Fibroblast of gingiva (primary cell): ENCODE results near the gene ICAM2.

ENCODE experiments used
- DNase-seq: peaks from one replicate; pipeline ENCODE4 v3.0.0-alpha.2; 2011; ENCODE audit warnings: low read depth

The ICAM2 gene

DNA sequence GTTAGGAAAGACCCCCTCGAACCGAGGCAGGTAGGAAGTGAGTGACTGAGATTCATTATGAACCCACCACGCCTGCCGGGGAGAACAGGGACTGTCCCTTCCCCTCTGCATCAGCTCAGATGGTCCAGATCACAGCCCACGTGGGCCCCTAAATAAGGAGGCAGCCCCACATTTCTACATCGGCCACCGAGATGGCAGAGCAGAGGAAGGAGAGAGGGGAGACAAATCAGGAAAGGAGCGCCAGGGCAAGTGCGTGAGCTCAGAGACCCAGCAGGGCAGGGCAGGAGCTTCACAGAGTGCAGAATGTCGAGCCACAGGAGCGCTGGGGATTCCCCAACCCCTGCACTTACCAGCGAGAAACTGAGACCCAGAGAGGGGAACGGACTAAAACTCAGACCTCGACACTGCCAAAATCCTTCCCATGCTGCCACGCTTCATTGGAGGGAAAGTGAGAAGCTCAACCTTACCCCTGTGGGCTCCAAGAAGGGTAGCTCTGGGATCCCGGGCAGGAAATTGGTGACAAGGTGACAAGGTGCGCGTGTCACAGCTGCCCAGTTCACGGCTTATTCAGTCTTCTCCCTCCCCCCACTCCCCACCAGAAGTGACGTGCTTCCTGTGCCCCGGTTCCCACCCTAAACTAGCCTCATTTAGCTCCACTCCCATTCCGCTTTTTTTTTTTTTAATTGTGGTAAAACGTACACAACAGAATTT lies at the start of gene ICAM2:
TSS of gene ICAM2 (minus strand) at position 578 of the 711 bp plus-strand sequence. CDS start 13,942 bp downstream, outside the sequence.
- DNase-seq, result no peak

DNA sequence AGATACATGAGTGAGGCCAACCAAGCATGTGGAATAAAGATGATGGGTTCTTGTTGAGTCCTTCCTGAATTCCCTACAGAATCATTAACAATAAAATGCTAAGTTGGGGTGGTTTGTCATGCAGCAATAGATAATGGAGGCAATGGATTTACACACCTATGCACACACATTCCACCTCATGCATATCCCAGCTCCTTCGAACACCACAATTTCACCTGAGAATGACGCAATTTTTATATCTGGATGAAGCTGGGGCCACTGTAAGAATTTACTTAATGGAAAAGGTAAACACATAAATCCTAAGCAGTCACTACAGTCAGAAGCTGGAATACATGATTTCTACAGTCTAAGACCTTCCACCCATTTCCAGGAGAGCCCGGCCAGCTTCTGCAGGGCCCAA lies 49.8 kb upstream of the ICAM2 start:
- no peak for DNase-seq

DNA sequence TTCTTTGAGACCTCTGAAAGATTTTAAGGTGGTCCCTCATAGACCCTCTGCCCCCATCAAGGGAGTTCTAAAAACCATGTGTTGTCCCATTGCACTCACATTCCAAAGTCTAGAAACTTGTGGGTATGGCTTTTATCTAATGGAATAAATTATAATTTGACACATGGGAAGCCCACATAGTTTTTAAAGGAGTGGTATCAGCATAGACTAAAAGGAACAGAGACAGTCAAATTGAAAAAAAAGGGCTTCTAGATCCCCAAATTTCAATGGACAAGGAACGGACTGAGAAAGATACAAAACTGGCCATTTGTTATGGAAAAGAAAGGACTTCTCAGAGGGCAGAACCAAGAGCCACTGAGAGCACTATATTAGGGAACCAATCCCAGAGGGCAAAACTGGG lies 48.7 kb upstream of the ICAM2 start:
- no peak for DNase-seq

DNA sequence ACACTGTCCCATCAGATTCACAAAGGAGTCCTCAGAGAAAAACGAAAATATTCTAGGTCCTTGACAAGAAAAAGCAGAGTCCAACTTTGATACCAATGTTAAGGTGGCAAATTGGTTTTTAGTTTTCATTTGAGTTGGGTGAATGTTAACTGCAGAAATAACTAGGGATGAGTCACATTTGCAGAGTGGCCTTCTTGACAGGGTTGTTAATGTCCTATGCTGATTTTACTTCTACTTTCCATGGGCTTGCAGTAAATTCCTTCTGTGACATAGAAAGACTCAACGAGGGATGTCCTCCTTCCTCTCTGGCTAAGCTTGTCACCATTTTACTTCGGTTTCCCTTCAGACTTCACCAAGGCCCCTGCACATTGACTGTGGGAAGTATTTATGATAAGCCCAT lies 47.2 kb upstream of the ICAM2 start:
- DNase-seq, result no peak

DNA sequence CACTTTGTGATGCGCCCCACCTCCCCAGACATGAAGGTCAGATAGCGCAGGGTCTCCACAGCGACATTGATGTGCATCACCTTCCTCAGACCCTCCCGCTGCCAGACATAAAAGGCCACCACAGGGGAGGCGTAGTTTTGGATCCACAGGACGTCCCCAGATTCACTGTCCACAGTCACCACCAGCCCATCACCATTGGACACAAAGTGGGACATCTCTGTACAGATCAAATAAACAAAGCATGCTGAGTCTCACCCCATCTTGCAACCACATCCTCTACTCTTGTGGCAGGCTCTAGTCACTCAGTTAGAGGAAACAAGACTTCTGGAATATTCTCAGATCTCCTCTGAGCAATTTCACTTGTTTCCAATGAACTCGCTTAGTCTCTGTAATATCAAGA lies 46.3 kb upstream of the ICAM2 start:
- no peak for DNase-seq

DNA sequence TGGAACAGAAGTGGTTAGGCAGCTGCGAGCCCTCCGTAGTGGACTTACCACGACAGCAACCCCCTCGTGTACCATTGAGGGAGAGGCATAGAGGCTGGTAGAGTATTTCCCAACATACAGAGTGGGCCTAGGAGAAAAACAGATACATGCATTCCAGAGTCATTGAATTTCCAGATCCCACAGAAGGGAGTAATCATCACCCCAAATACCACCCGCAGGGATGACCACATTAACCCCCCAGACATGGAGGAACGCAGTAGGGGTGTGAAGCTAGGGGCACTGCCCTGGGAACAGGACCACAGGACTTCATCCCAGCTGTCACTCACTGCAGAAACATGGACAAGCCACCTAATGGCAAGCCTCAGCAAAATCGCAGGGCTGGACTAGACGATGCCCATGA lies 44.7 kb upstream of the ICAM2 start:
- DNase-seq, result no peak

DNA sequence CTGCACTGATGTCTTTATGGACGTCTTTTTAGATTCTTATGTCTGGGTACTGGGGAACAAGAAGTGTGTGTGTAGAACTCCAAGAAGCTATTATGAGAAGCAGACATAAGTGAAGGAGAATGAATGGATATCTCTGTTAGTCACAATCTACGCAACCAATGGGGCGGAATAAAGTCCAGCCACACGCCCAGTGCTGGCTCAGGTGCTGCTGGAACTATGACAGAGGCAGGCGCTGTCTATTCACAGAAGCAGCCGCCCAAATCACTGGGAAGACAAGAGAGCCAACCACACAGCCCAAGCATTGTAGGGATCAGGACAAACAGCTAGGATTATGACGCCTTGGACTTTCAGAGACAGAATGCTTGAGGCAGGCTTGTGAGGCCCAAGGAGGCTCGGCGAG lies 43.9 kb upstream of the ICAM2 start:
- no peak for DNase-seq

DNA sequence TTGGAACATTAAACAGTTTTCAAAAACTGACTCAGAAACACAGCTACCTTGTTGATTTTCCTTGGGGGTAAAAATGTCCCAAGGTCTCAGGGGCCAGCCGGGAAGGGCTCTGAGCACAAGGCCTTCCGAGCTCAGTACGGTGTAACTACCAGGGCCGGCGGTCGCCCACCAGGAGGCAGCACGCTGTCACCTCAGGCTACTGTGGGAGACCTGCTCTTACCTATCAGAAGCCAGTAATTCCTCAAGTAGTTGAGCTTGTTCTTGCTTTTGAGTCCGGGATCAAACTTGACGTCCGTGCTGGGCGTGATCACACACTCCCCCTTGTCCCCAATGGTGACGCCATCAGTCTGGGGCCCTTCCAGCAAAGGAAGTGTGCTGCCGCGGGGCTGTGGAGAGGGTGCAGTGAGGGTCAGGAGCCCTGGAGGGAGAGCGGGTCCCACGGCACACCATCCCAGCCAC lies 43.4 kb upstream of the ICAM2 start:
- no peak for DNase-seq

DNA sequence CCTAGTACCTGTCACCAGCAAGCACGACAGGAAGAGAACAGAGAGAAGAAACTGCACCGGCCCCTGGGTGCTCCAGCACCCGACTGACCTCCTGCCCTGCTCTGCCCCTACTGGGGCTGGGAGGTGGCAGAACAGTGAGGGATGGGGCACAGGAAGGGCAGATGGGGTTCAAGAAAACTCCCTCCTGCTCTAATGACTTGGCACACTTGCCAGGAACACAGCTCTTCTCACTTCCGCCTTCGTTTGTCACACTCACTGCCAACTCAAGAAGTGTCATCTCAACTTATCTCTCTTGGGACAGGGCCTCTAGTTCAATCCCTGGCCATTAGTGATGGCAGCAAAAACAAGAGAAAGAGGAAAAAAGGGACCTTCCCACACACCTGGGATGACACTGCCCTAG lies 42.7 kb upstream of the ICAM2 start:
- no peak for DNase-seq

DNA sequence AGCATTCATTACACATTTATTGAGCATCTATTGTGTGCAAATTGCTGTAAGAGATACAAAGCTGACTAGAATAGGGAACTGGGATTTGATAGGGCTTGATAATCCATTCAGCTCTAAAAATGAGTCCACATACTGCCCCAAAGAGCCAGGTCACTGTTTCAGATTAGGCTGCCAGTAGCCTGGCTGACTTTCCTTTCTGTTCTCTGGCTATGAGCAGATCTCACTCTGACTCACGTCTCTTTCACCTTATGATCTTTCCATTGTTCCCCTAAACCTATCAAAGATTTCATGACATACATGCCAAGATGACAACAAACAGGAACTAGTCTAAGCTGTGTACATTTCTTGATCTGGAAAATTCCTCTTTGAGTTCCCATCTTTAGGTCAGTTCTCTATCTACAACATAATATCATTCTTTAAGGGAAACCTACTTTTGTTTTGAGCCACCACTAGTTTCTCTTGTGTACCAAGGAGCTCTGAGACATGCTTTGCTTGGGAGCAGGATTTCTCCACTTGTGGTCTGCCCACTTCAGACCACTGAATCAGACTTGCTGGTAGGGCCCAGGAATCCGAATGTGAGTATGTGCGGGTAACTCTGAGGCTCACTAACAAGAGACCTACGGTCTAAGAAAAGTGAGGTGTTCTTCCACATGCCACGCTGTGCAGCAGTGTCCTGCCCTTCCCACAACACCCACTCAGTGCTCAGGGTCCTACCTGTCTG lies 40.9 kb upstream of the ICAM2 start:
- DNase-seq, result no peak

DNA sequence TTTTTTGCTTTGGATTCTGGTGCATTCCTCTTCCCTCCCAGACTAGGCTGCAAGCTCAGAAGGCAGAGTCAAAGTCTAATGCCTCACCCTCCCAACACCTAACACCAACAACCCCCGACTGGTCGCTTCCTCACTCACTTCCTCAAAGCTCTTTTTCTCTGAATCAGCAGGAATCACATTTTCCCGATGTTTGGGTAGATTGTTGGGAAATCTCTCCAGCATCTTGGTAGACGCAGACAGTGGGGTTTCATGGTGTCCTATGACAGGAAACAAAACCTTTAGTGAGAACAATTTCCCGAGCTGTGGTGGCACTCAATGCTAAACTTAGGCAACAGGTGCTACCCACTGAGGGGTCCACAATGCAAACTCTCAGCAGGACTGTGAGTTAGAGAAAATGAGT lies 39.9 kb upstream of the ICAM2 start:
- DNase-seq, result no peak

DNA sequence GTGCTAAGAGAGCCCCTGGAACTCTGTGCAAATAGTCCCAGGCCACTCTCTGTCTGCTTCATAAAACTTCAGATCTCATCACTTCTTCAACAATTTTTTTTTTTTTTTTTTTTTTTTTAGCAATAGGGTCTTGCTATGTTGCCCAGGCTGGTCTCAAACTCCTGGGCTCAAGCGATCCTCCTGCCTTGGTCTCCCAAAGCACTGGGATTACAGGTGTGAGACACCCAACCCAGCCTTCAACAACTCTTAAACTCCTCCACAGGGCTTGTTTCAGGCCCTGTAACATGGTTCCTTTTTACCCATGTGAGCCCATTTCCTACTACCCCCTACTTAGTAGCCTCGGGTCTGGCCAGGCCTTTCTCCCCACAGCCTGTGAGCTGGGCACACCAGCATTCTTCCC lies 39.3 kb upstream of the ICAM2 start:
- DNase-seq, result no peak

DNA sequence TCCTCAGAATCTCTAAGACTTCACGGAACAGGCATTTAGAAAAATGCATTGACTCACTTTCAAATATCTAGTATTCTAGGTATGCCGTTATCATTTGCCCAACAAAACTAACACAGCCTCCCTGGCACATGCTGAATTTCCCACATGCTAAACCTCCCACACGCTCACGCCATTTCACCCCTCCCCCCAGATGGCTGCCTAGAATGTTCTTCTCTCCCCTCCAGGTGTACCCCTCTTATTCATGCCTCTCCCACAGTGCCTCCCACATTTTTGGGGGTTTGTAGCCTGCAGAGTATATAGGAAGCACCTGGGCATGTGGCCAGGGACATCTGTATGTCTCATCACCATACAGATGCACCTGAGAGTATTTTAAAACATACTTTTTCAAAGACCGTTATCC lies 38.2 kb upstream of the ICAM2 start:
- no peak for DNase-seq

DNA sequence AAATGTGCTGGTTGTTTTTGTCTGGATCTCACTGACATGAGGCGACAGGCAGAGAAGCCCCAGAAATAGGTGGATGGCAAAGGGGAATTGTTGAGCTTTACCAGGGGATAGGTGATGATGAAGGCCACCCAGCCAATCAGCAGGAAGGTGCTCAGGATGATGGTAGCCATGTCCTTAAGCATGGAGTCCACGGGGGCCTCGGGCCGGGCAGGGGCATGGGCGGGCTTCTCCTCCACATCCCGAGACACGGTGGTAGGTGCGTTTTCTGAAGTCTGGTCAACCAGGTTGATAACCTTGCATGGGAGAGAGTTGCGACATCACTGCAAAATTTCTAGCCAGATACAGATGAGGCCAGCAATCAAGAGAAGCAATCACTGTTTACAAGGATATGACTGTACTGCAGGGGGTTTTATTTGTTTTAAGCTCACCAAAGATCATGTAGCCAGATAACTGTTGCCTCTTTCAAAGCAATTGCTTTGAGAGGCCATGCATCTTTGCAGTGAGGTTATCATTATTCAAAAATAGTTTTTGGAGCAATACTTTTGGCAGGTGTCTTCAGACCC lies 37.3 kb upstream of the ICAM2 start:
- DNase-seq, result no peak

DNA sequence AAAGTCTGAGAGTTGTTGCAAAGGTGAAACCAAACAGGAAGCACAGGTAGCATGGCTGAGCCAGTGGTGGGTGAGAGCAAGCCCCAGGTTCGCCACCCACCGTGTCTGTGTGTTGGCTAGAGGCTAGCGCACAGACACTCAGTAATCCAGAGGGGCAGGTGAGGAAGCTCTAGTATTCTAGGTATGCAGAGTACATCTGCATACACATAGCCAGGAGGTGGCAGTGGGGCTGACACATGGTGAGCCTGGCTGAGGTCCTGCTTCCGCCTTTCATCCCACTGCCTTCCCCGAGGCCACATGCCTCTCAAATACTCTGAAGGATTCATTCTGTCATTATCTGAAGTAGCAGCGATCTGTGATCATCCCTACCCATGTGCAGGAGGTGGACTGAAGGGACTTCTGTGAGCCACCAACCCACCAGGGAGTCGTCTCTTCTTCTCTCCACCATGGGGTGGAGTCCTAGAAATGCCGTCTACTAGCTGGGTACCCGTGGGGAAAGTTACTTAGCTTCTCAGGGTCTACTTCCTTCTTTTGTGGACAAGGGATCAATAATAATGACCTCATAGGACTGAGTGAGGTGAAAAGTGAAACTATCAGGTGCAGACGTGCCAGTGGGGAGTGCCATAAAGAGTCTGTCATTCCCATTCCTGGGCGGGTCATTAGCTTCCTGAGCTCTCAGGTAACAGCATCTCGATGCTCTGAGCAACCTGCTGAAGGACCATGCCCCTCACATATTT lies 36.0 kb upstream of the ICAM2 start:
- no peak for DNase-seq

DNA sequence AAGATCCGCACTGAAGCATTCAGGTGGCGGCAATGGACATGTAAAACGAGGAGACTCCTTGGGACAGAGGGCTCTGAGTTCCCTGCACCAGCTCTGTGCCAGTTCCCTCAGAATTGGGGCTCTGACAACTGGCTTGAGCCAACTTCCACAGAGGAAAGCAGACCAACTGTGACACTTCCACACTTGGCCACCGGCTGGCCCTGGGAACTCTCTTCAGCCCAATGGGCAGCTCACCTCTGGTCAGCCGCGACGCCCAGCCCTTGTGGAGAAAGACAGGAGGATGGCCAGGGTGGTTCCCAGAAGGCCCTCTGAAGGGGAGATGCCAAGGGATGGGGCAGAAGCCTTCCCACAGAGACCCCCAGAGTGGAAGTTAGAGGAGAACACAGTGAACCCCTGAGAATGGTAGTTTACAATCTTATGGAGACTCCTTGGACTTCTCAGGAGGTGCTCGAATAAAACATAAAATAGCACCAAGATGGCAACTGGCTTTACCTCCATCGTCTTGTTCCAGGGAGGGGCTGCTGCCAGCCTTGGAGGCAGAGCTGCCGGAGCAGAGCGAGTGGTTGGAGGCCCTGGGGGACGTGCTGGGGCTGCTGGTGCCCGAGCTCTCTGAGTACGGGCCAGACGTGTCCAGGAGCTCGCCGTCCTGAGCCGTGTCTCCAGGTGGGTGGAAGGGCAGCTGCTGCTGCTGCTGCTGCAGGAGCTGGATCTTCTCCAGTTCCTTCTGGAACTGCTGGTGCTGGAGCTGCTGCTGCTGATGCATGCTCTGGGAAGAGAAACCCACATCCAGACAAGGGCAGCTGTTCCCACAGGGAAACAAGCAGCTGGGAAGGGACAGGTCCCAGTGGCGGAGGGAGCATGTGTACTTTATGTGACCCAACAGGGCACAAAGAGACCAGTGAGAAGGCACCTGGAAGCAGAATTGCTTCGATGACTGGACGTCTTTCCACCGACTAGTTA lies 35.0 kb upstream of the ICAM2 start:
- DNase-seq, result no peak

DNA sequence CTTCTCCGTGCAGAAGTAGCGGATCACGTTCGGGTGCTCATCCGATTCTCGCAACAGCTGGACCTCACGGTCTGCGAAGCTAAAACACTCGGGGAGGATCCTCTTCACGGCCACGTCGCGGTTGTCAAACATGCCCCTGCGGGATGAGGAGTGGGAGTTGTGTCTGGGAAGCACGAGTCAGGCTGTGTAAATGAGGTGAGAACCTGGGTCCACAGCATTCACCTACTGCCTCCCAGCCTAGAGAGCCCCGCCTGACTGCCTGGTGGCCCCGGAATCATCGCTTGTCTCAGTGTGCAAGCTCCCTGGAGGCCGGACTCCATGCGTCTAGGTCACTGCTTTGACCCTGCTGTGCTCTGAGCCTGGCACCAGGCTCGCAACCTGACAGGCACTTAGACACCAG lies 33.9 kb upstream of the ICAM2 start:
- DNase-seq, result no peak

DNA sequence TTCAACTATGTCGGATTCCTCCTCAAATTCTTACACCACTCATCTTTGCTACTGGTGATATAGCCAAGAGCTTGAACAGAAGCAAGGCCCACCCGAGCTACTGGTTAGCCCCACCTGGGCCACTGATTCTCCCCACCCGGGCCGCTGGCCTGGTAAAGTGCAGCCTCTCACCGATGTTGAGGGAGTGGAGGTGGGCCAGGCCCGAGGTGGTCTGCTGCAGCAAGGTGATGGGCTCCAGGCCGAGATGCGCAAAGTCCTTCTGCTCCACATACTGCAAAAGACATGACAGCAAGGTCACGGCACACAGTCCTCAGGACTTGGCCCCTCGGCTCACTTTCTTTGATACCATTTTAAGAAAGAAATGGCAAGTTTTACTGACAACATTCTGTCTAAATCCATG lies 32.7 kb upstream of the ICAM2 start:
- no peak for DNase-seq

DNA sequence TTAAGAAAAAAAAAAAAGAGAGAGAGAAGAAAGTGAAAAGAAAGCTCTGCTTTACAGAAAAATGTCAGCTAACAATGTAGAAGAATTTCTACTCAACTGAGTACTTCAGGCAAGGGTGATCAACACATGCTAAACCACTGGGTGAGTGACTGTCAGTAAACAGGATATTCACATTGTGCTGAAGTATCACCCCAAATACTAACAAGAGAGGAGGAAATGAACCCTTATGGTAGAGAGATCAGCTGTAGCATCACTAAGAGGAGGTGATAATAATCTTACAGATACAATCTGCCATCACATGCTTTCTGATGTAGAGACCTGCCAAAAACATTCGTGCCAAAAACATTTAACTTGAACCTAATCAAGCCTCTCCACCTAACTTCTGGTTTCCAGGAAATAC lies 30.7 kb upstream of the ICAM2 start:
- DNase-seq, result no peak

DNA sequence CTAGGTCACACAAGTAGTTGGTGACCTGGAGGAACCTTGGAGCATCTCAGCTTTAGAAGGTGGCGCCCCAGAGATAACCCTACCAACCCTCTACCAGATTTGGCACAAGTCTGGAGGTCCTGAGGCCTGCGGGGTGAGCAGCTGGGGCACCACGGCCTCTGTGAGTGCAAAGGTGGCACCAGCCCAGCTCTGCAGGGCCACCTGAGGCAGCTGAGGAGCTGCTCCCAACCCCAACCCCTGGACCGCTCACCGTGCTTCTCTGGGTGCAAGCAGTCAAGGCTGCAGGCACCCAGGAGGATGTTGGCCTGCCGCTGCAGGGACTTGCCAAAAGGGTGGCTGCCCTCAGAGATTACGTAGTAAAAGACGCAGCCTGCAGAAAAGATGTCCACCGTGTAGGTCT lies 28.4 kb upstream of the ICAM2 start:
- DNase-seq, result no peak

DNA sequence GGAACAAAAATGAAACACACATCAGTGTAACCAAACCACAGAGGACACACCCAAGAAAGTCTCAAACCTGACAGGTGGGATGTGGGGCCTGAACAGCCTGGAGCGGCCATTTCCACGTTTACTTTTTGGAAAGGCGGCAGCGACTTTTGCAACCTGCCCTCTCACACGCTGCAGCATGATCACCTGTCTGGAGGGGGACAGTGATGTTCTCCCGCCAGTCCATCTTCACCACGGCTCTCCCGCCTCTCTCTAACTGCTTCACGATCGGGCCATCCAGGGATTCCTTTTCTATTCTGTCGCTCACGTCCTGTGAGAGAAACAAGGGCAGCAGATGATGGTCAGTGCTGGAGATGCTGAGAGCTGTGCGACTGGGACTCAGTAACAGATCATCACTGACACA lies 24.7 kb upstream of the ICAM2 start:
- DNase-seq, result no peak
